Neural progenitor cell (in vitro differentiated cells): ENCODE results near the gene TSPAN12. TPM values are rescaled to one million over a fixed set of nuclear protein-coding genes. Genes with fewer than 3 reads are reported as not detected.

Experiments
- DNase-seq: peaks from one replicate; pipeline ENCODE4 v3.0.0-alpha.2; 2016; ENCODE audit warnings: low spot score
- H2AFZ ChIP-seq: fragments of 200-600 bp; sonication (generic); replicated peaks from 2 replicates; pipeline ENCODE4 v1.6.1; 2016; ENCODE audit warnings: antibody characterized with exemption
- H3F3A ChIP-seq: fragments of 200-600 bp; sonication (generic); 2 replicates; pipeline ENCODE4 v1.6.1; 2016; ENCODE audit warnings: antibody characterized with exemption, low read depth
- H3K27ac ChIP-seq: fragments of 200-600 bp; sonication (generic); 2 replicates; pipeline ENCODE4 v1.5.1; 2016; ENCODE audit warnings: mild to moderate bottlenecking
- H3K27me3 ChIP-seq: fragments of 200-600 bp; sonication (generic); 2 replicates; pipeline ENCODE4 v1.6.1; 2016; ENCODE audit warnings: mild to moderate bottlenecking, moderate library complexity
- H3K36me3 ChIP-seq: fragments of 200-600 bp; sonication (generic); 2 replicates; pipeline ENCODE4 v1.5.1; 2016
- H3K4me1 ChIP-seq: fragments of 200-600 bp; sonication (generic); 2 replicates; pipeline ENCODE4 v1.6.1; 2016; ENCODE audit warnings: mixed run types
- H3K4me2 ChIP-seq: fragments of 200-600 bp; sonication (generic); 2 replicates; pipeline ENCODE4 v1.6.1; 2016
- H3K4me3 ChIP-seq: fragments of 200-600 bp; sonication (generic); 2 replicates; pipeline ENCODE4 v1.5.1; 2016
- H3K79me2 ChIP-seq: fragments of 200-600 bp; sonication (generic); 2 replicates; pipeline ENCODE4 v1.6.1; 2016; ENCODE audit warnings: low read depth
- H3K9ac ChIP-seq: fragments of 200-600 bp; sonication (generic); 2 replicates; pipeline ENCODE4 v1.6.1; 2016
- H3K9me3 ChIP-seq: fragments of 200-600 bp; sonication (generic); 2 replicates; pipeline ENCODE4 v1.5.1; 2016; ENCODE audit warnings: low read depth
- H4K20me1 ChIP-seq: fragments of 200-600 bp; sonication (generic); 2 replicates; pipeline ENCODE4 v1.6.1; 2016; ENCODE audit warnings: low read depth
- H3K27ac Mint-ChIP-seq: 3 replicates; pipeline ENCODE4 v1.8.0; 2021; ENCODE audit warnings: mixed read lengths
- H3K27me3 Mint-ChIP-seq: 2 replicates; pipeline ENCODE4 v1.8.0; 2022; ENCODE audit warnings: low read depth, mild to moderate bottlenecking, inconsistent platforms, moderate library complexity, mixed read lengths; ENCODE audit not compliant: insufficient read depth
- H3K36me3 Mint-ChIP-seq: 3 replicates; pipeline ENCODE4 v1.8.0; 2021; ENCODE audit warnings: mixed read lengths
- H3K4me1 Mint-ChIP-seq: 3 replicates; pipeline ENCODE4 v1.8.0; 2021; ENCODE audit warnings: mixed read lengths
- H3K4me3 Mint-ChIP-seq: 3 replicates; pipeline ENCODE4 v1.8.0; 2021; ENCODE audit warnings: mild to moderate bottlenecking, moderate library complexity, mixed read lengths
- H3K9me3 Mint-ChIP-seq: 3 replicates; pipeline ENCODE4 v1.8.0; 2020; ENCODE audit warnings: mixed read lengths
- EZH2 ChIP-seq: fragments of 200-600 bp; sonication (generic); IDR thresholded peaks from 2 replicates; pipeline ENCODE4 v1.6.1; 2017; ENCODE audit warnings: antibody characterized with exemption, mild to moderate bottlenecking, moderate library complexity
- EZH2phosphoT487 ChIP-seq: fragments of 200-600 bp; sonication (generic); IDR thresholded peaks from 2 replicates; pipeline ENCODE4 v1.6.1; 2017; ENCODE audit warnings: antibody characterized with exemption
- total RNA-seq: library from RNA; depleted of rRNA; stranded (reverse); fragments of >200 nt; gene quantifications from 2 replicates; pipeline ENCODE4 v1.2.3, GENCODE V29; 2015; ENCODE audit warnings: low replicate concordance
- TF ChIP-seq, protein P1 (sequence below): fragments of 200-600 bp; sonication (generic); IDR thresholded peaks from 2 replicates; pipeline ENCODE4 v1.5.1; 2017; ENCODE audit warnings: antibody characterized with exemption, mild to moderate bottlenecking

Gene TSPAN12
- total RNA-seq, 1 donor from 2014 or later: 26.7 TPM

DNA sequence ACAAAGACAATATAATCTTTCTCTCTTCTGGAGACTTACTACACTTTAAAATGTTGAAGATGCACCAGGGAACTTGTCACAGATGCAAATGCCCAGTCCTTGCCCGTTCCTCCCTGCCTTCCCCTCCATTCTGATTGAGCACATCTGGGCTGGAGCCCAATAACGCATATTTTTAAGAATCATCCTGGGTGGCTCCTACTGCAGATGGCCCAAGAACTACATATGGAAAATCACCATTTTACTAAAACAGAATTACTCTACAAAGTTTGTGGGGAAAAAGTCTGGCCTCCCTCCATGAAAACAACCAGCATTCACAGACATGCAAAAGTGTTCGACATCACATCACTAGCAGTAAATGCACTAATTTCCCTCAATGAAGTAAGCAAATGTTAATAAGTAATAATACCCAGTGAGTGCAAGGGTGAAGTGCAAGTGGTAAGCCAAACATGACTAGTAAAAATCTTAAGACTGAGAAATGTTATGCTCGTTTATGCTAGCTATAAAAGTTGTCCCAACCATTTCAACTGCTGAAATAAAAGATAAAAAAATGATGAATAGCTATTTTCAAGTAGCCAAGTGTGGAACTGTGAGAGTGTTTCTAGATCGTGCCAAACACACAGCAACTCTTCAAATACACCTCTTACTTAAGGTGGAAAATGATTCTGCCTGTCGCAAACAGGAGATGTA, 43.5 kb downstream of the TSPAN12 start:
- Histone ChIP-seq H3K4me2 (no peak overlapping the region), H4K20me1 (no peaks in the 10 kb centered on the region)
- H3K36me3 Mint-ChIP-seq: peaks cover 4% of the 10 kb centered on the region

DNA sequence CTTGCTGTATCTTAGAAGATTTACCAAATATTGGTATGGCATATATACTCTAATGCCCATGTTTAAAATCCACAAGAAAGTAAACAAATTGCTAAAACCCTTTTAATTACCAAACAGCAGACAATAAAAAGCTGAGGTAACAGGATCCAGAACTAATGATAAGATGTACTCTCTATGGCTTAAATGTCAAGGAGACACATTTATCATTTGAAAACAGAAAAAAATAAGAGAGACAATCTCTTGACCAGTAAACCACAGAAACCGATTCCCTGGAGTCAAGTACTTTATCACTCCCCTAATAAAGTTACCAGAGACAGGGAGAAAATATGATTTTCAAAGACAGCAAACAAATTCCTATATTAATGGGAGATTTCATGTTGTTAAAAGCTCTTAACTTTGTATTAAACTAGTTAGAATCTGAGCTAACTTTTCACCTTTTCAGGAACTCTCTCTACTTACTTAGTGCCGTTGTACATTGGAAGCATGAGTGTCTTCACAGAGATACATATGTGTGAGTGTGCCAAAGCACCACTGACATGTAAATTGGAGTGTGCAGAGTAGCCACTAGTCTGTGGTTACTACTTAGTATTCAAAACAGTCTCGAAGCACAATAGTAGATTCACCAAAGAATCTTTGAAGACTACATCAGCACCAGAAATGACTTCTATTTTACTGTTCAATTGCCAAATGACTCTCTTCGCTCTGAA, 44.2 kb downstream of the TSPAN12 start:
- no peaks in the 10 kb centered on the region for H4K20me1 ChIP-seq
- Mint-ChIP-seq H3K36me3 (peaks cover 4% of the 10 kb centered on the region), H3K4me1 (no peaks in the 10 kb centered on the region), H3K27ac (no peak overlapping the region), H3K9me3 (no peaks in the 10 kb centered on the region), H3K4me3 (no peak overlapping the region), H3K27me3 (no peaks in the 10 kb centered on the region)
- TF ChIP-seq, protein P1, sequence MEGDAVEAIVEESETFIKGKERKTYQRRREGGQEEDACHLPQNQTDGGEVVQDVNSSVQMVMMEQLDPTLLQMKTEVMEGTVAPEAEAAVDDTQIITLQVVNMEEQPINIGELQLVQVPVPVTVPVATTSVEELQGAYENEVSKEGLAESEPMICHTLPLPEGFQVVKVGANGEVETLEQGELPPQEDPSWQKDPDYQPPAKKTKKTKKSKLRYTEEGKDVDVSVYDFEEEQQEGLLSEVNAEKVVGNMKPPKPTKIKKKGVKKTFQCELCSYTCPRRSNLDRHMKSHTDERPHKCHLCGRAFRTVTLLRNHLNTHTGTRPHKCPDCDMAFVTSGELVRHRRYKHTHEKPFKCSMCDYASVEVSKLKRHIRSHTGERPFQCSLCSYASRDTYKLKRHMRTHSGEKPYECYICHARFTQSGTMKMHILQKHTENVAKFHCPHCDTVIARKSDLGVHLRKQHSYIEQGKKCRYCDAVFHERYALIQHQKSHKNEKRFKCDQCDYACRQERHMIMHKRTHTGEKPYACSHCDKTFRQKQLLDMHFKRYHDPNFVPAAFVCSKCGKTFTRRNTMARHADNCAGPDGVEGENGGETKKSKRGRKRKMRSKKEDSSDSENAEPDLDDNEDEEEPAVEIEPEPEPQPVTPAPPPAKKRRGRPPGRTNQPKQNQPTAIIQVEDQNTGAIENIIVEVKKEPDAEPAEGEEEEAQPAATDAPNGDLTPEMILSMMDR: no peak
- no peak for TF ChIP-seq EZH2phosphoT487
- TF ChIP-seq EZH2: no peak
- H3K9ac ChIP-seq: no peak overlapping the region
- H3K4me3 ChIP-seq: no peak overlapping the region
- H3K27ac ChIP-seq: no peak overlapping the region
- H3F3A ChIP-seq: no peaks in the 10 kb centered on the region
- H3K79me2 ChIP-seq: no peaks in the 10 kb centered on the region
- no peaks in the 10 kb centered on the region for H3K4me1 ChIP-seq
- H3K9me3 ChIP-seq: no peaks in the 10 kb centered on the region
- H3K36me3 ChIP-seq: no peaks in the 10 kb centered on the region
- H3K4me2 ChIP-seq: no peak overlapping the region
- no peak overlapping the region for H2AFZ ChIP-seq
- H3K27me3 ChIP-seq: no peaks in the 10 kb centered on the region
- DNase-seq: no peak

More for the DNA sequence above, 43.5 kb downstream of the TSPAN12 start:
- Histone ChIP-seq H3K9ac (no peak overlapping the region), H3K9me3 (no peaks in the 10 kb centered on the region), H3K36me3 (no peaks in the 10 kb centered on the region), H3F3A (no peaks in the 10 kb centered on the region), H3K79me2 (no peaks in the 10 kb centered on the region), H2AFZ (no peak overlapping the region), H3K27ac (no peak overlapping the region), H3K4me1 (no peaks in the 10 kb centered on the region), H3K27me3 (no peaks in the 10 kb centered on the region), H3K4me3 (no peak overlapping the region)
- TF ChIP-seq EZH2phosphoT487 (no peak), EZH2 (no peak)
- TF ChIP-seq, protein P1: no peak
- Mint-ChIP-seq H3K27me3 (no peaks in the 10 kb centered on the region), H3K4me1 (no peaks in the 10 kb centered on the region), H3K9me3 (no peaks in the 10 kb centered on the region), H3K27ac (no peak overlapping the region), H3K4me3 (no peak overlapping the region)
- no peak for DNase-seq

DNA sequence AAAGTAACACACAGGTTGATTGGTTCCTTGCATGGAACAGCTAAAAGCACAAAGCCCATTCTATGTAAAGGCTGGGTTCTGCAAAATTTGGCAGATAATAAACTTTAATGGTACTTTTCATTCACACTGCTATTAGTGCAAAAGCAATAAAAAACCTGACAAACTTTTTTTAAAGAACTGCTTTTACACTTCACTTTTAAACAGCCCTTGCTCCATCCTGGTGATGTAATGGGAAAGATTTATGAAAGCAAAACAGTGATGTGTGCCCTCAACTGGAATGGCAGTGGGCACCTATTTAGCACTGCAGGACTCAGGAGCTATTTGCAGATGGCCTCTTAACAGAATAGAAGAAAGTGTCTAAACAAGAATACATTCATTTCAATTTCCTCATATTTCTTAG, 44.9 kb downstream of the TSPAN12 start:
- Histone ChIP-seq H3K27me3 (no peaks in the 10 kb centered on the region), H3K9me3 (no peaks in the 10 kb centered on the region), H3K4me3 (no peak overlapping the region), H4K20me1 (no peaks in the 10 kb centered on the region), H3K79me2 (no peaks in the 10 kb centered on the region), H3K4me1 (no peaks in the 10 kb centered on the region), H3K9ac (no peak overlapping the region), H3K4me2 (no peak overlapping the region), H3F3A (no peaks in the 10 kb centered on the region), H3K36me3 (no peaks in the 10 kb centered on the region), H3K27ac (no peak overlapping the region), H2AFZ (no peak overlapping the region)
- H3K27ac Mint-ChIP-seq: no peak overlapping the region
- H3K4me3 Mint-ChIP-seq: no peak overlapping the region
- DNase-seq: no peak
- H3K4me1 Mint-ChIP-seq: no peaks in the 10 kb centered on the region
- no peaks in the 10 kb centered on the region for H3K9me3 Mint-ChIP-seq
- peaks cover 4% of the 10 kb centered on the region for H3K36me3 Mint-ChIP-seq
- TF ChIP-seq EZH2 (no peak), EZH2phosphoT487 (no peak)
- TF ChIP-seq, protein P1: no peak
- H3K27me3 Mint-ChIP-seq: no peaks in the 10 kb centered on the region
